HG03108 (cell line): ENCODE data around the gene MBD4.

ENCODE experiments used
- ATAC-seq: cut with Tn5 transposase; IDR thresholded peaks from one replicate; pipeline ENCODE4 v1.9.1; 2021; ENCODE audit warnings: moderate library complexity; ENCODE audit not compliant: unreplicated experiment

MBD4 gene

GRCh38 chr3:129463716-129464115, 24.0 kb upstream of the MBD4 start:
- no peak for ATAC-seq

- ATAC-seq = no peak
These were observed 23.3 kb upstream of the MBD4 start for GRCh38 chr3:129463094-129463493.

- ATAC-seq = no peak
These were observed 22.7 kb upstream of the MBD4 start for GRCh38 chr3:129462361-129462968.

GRCh38 chr3:129461461-129462146, 21.9 kb upstream of the MBD4 start:
- ATAC-seq = no peak

- ATAC-seq = no peak
These were observed 21.3 kb upstream of the MBD4 start for GRCh38 chr3:129461022-129461421.

- no peak for ATAC-seq
These were observed 20.8 kb upstream of the MBD4 start for GRCh38 chr3:129460572-129460971.

- no peak for ATAC-seq
These were observed 20.4 kb upstream of the MBD4 start for GRCh38 chr3:129460155-129460554.

GRCh38 chr3:129453732-129454131, 14.0 kb upstream of the MBD4 start:
- no peak for ATAC-seq

GRCh38 chr3:129449279-129450115, 9.7 kb upstream of the MBD4 start:
- no peak for ATAC-seq

- ATAC-seq = no peak
These were observed 8.6 kb upstream of the MBD4 start for GRCh38 chr3:129448186-129448895.

- no peak for ATAC-seq
These were observed 7.2 kb upstream of the MBD4 start for GRCh38 chr3:129446926-129447325.

GRCh38 chr3:129445471-129445870, 5.7 kb upstream of the MBD4 start:
- ATAC-seq = no peak

- no peak for ATAC-seq
These were observed 3.2 kb upstream of the MBD4 start for GRCh38 chr3:129442947-129443346.

- ATAC-seq = no peak
These were observed 2.7 kb upstream of the MBD4 start for GRCh38 chr3:129442486-129442885.

GRCh38 chr3:129441782-129442181, 2.0 kb upstream of the MBD4 start:
- no peak for ATAC-seq

- ATAC-seq = no peak
These were observed 1.5 kb upstream of the MBD4 start for GRCh38 chr3:129441215-129441614.

GRCh38 chr3:129440618-129441190, 956 bp upstream of the MBD4 start:
- ATAC-seq = no peak

- ATAC-seq = no peak
These were observed 427 bp downstream of the MBD4 start for GRCh38 chr3:129439226-129439816.

- no peak for ATAC-seq
These were observed 4.4 kb downstream of the MBD4 start for GRCh38 chr3:129435367-129435766.

GRCh38 chr3:129434140-129434539, 5.6 kb downstream of the MBD4 start:
- ATAC-seq = no peak

GRCh38 chr3:129433565-129433964, 6.2 kb downstream of the MBD4 start:
- no peak for ATAC-seq
